Fibroblast of pulmonary artery (primary cell): ENCODE data around the gene FRAS1.
"Not testable (repeated sequence)": the region's sequence is repeated elsewhere in the genome, so short reads cannot be mapped to it uniquely, and the experiment has no call there.

ENCODE experiments used
- DNase-seq: peaks from one replicate; pipeline ENCODE4 v3.0.0-alpha.2; 2010; ENCODE audit warnings: low read depth
- H3K4me3 ChIP-seq: replicated peaks from 2 replicates; pipeline ENCODE4 v1.5.1; 2011; ENCODE audit warnings: low read depth, mild to moderate bottlenecking, control low read depth, low read length, moderate library complexity
- TF ChIP-seq, protein P1 (sequence below): IDR thresholded peaks from 2 replicates; pipeline ENCODE4 v1.5.1; 2011; ENCODE audit warnings: mild to moderate bottlenecking, control low read depth, low read length, inconsistent platforms; ENCODE audit errors: missing control alignments

FRAS1 gene

DNA sequence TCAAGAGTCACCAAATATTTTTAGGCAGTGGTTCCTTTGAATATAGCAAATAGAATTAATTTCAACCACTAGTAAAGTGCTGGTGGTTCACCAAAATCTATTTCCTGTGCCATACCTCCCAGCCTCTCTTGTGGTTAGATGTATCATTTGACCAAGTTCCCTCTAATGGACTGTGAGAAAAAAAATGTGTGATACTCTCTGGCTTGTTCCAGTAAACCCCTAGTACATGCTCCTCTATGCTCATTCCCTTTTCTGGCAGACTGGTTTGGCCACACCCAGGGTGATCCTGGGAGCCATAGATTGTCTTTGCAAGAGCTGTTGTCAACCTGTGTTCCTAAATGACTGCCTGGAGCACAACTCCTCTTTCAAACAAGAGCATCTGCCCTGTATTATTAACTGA lies 109.5 kb downstream of the FRAS1 start:
- DNase-seq = no peak
- TF ChIP-seq, protein P1, sequence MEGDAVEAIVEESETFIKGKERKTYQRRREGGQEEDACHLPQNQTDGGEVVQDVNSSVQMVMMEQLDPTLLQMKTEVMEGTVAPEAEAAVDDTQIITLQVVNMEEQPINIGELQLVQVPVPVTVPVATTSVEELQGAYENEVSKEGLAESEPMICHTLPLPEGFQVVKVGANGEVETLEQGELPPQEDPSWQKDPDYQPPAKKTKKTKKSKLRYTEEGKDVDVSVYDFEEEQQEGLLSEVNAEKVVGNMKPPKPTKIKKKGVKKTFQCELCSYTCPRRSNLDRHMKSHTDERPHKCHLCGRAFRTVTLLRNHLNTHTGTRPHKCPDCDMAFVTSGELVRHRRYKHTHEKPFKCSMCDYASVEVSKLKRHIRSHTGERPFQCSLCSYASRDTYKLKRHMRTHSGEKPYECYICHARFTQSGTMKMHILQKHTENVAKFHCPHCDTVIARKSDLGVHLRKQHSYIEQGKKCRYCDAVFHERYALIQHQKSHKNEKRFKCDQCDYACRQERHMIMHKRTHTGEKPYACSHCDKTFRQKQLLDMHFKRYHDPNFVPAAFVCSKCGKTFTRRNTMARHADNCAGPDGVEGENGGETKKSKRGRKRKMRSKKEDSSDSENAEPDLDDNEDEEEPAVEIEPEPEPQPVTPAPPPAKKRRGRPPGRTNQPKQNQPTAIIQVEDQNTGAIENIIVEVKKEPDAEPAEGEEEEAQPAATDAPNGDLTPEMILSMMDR = no peak
- H3K4me3 ChIP-seq = no peak overlapping the region

DNA sequence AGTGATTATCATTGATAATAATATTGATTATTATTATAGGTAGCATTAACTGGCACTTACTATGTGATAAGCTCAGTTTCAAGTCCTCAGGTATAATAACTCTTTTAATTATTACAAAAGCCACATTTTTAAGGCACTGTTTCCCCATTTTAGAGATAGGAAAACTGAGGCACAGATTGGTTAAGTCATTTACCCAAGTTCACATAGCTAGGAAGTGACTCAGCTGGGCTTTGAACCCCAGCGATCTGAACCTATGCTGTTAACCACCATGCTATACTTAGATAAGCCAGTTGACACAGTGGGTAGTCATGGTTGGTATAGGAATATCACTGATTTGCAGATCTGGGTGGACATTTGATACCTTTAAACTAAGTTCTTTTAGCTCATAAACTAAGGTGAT lies 110.4 kb downstream of the FRAS1 start:
- DNase-seq = no peak
- TF ChIP-seq, protein P1 = no peak
- no peak overlapping the region for H3K4me3 ChIP-seq

DNA sequence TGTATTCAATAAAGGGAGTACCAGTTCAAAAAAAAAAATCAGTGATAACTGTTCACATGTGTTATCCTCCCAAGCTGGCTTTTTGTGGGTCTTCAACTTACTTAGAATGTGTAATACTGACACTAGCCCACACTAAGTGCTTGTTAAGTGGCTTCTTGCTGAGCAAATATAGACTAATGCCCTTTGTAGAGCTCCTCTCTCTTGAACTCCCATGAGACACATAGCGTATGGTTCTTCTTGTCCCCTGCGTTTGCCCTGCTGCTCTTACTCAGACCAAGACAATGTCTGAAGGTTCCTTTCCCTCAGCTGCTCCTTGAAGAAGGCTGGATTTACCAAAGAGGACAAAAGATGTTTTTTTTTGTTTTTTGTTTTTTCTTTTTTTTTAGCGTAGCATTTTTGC lies 110.9 kb downstream of the FRAS1 start:
- no peak for DNase-seq
- TF ChIP-seq, protein P1 = no peak
- H3K4me3 ChIP-seq = no peak overlapping the region

DNA sequence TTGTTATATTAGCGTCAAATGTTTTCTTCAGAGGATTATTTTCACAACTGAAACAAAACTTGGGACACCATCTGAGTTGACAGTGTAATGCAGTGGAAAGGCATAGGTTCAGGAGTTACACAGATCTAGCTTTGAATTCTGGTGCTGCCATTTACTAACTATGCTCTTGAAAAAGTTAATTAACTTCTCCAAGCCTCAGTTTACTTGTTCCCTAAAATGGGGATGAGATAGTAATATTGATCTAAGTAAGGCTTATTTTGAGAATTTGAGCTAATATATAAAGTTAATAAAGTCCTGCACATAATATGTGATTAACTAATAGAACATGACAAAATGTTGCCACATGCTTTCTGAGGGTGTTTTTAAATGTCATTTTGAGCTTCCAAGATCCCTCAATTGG lies 112.6 kb downstream of the FRAS1 start:
- no peak overlapping the region for H3K4me3 ChIP-seq
- TF ChIP-seq, protein P1 = no peak
- DNase-seq = no peak

DNA sequence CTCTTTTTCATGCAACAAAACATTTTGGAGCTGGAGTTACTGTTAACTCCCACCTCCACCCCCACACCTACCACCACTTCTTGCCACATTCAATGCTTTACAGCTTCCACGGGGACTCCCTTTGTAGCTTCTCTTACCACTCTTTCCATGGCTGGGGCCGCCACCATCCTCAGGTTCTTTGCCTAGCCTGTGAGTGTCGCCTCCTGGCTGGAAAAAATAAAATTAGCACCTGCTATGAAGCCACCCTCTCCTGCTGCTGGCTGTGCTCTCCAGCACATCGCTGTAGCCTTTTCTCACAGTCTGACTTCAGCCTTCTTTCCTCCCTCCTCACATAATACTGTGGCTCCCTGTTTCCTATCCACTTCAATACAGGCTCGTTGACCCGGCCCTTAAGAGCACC lies 114.4 kb downstream of the FRAS1 start:
- DNase-seq = no peak
- no peak overlapping the region for H3K4me3 ChIP-seq
- TF ChIP-seq, protein P1 = no peak

DNA sequence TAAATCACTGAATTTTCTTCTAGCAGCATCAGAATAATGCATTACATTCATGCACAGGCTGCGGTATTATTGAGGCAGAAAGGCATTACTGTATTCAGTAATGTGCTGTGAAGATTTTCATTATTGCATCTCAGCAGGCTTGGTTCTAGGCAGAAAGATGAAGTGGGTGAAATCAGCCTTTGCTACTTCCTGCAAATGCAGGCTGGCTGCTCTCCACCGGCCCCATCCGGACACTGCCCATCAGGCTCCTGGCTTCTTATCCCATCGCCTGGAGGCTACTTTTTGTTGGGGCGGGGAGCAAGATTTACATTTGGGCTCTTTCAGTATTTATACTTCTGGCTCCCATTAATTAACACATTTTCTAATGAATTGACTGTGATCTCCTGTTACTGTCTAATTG lies 117.8 kb downstream of the FRAS1 start:
- H3K4me3 ChIP-seq = no peak overlapping the region
- no peak for DNase-seq
- TF ChIP-seq, protein P1 = no peak

DNA sequence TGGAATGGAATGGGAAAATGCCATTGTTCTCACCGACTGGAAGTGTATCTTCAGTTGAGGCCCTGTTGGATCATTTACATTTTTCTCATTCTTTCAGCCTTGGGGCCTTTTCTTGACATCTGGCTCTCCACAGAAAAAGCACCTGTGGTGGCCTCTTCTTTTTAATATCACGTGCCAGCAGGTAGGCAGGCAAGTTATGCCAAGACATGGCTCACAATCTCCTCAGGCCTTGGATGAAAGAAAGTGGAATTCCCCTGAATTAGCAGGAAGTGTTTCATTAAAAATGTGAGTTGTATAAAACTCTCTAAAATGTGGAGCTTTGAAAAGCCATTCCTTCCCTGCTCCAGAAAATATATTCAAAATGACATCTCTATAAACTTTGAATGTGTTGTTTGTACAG lies 122.1 kb downstream of the FRAS1 start:
- no peak for DNase-seq
- TF ChIP-seq, protein P1 = no peak
- H3K4me3 ChIP-seq = no peak overlapping the region

DNA sequence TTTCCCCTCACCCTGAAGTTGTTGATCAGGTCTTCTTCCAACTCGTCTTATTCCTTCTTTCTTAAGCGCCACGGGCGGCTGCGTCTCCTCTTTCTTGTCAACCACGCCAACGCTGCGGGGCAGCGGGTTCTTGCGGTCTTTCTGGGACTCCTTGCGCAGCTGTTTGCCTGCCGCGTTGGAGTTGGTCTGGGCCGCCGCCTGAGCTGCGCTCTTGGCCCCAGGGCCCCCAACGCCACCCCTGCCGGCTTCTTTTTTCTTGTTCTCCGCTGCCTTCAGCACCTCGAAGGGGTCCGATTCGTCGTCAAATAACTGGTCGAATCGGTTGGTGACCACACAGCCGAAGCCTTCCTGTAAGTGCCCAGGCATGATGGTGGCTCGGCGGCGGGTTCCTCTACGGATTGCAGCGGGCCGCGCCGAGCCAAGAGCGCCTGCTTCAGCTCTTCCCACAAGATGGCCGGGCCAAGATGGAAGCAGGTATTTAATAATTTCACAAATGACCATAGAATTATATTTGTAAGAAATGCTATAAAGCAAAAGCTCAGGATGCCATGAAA lies 124.6 kb downstream of the FRAS1 start:
- DNase-seq, H3K4me3 ChIP-seq: not testable (repeated sequence)
